GM18858 (cell line): ENCODE measurements around the gene SLC66A3.

Source experiments
- ATAC-seq: cut with Tn5 transposase; IDR thresholded peaks from one replicate; pipeline ENCODE4 v1.9.1; 2021; ENCODE audit not compliant: unreplicated experiment

Gene SLC66A3

DNA sequence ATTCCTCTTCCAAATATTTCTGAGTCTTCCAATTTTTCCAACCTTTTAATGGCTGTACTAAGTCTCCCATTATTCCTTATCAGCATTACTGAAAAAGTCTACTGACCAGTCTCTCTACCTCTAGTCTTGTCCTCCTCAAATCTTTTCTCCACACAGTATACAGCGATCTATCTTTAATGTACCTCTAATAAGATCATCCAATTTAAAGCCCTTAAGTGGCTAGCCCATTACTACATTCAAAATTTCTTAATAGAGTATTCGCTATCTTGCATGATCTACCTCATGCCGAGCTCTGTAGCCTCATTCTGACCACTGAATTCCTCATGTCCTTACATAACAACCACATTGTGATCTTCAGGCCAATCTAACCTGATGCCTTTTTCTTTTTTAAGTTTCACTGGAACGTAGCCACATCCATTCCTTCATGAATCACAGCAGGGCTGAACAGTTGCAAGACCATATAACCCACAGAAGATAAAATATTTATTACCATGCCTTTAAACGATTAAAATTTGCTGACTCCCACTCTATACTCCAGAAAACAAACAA, 57.9 kb downstream of the SLC66A3 start:
- no peak for ATAC-seq

DNA sequence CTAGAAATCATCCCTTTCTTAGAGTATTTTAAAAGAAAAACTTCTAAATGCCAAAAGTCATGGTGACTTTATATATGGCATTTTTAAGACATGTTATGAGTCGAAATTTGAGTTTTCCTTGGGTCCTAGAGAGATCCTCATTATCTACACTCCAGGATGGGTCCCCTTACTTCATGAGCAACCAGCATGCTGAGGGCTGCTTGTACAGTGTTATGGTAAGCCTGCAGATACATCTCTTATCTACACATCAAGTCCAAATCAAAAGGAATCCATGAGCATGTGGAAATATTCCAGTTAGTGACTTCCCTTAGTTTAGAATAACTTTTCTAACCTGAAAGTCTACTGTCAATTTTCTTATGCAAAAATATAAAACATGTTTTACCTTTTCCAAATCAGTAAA, 58.7 kb downstream of the SLC66A3 start:
- ATAC-seq, result no peak

- ATAC-seq, result no peak
These were observed 59.5 kb downstream of the SLC66A3 start for GRCh38 chr2:11214770-11215169.

DNA sequence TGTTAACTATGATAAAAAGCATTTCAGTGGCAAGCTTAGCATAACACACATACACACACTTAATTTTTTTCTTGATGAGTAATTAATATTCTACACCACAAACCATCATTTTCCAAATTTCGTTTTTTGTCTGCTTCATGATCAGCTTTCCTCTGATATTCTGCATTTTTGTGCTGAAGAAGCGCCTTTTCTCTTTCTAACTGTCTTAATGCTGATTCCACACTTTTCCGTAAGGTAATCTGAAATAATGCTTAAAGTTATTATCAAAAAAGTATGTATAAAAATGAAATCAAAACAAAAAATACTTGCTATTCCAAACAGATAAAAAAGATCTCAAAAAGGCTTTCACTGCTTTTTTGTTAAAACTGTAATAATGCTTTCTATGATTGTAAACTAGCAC, 60.1 kb downstream of the SLC66A3 start:
- ATAC-seq, result no peak

DNA sequence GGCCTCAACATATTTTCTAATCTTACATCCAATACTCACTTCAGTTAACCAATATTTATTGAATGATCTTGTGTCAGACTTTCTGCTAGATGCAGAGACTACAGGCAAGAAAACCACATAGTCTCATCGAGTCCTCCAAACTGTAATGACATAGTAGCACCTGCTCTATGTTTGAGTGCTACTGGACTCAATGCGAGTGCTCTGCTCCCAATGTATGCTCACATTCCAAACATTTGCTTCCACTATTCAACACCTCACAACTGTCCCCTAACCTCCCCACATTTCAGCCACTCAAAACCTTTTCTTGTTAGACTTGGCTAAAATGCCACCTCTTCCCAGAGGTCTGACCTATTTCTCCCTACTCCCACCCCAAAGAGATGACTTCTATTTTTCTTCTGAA, 65.2 kb downstream of the SLC66A3 start:
- no peak for ATAC-seq

DNA sequence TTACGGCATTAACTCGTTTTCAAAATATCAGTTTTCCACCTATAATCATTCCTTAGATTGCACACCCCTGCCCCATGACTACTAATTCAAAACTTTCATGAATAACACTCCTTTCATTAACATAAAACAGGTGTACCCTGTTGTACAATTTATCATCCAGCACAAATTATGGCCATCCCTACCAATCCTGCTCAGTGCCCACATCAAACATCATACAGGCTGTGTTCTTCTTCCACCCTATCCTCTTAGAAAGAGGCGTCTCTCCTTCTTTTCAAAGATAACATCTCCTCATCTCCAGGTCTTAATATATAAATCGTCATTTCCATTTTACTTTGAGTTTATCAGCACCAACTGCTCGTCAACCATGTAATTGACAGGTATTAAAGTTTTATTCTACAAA, 67.6 kb downstream of the SLC66A3 start:
- no peak for ATAC-seq

GRCh38 chr2:11224887-11225286, 69.6 kb downstream of the SLC66A3 start:
- ATAC-seq, result no peak

DNA sequence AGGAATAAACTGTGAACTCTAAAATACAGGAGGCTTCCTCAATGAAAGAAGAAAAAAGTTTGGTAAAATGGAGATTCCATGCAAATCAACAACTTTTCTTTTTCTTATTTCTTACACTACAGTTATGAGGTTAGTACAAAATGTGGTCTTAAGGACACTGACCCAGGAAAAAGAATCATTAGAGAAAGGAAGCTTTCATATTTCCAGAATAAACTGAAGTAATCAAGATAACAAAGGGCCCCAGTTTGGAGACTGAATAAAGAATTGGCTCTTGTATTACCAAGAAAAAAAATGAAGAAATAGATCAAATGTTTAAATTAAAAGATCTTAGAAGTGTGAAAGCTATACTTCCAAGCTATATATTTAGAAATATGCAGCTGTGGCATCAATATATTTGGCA, 72.3 kb downstream of the SLC66A3 start:
- ATAC-seq, result no peak
